ENCODE results near the gene R3HDM4. TPM values are rescaled to one million over a fixed set of nuclear protein-coding genes. Genes with fewer than 3 reads are reported as not detected.
"Not testable (repeated sequence)": the region's sequence is repeated elsewhere in the genome, so short reads cannot be mapped to it uniquely, and the experiment has no call there.

Gene R3HDM4
- total RNA-seq, 1 donor from 2014 or later: 57.9 TPM

- Mint-ChIP-seq H3K4me1 (ENCODE audit: low read depth, unreplicated experiment) (no peaks in the 10 kb centered on the region), H3K27ac (ENCODE audit: unreplicated experiment) (no peak overlapping the region), H3K36me3 (ENCODE audit: low read depth, unreplicated experiment) (no peaks in the 10 kb centered on the region), H3K9me3 (ENCODE audit: unreplicated experiment) (no peaks in the 10 kb centered on the region), H3K4me3 (ENCODE audit: unreplicated experiment) (no peak overlapping the region), H3K27me3 (ENCODE audit: low read depth, unreplicated experiment) (peaks cover 10% of the 10 kb centered on the region)
- Histone ChIP-seq H3K4me1 (ENCODE audit: insufficient read depth, low read length) (no peaks in the 10 kb centered on the region), H3K27ac (ENCODE audit: low read depth, low read length) (no peak overlapping the region), H2AFZ (ENCODE audit: low read depth, low read length) (peak overlapping the region; percentile 81), H3K9me3 (ENCODE audit: insufficient read depth, low read depth, low read length) (no peaks in the 10 kb centered on the region), H4K20me1 (ENCODE audit: insufficient read depth, low read length) (no peaks in the 10 kb centered on the region), H3K9ac (ENCODE audit: low read length) (no peak overlapping the region), H3K27me3 (ENCODE audit: insufficient read depth, low read length) (peaks cover 6% of the 10 kb centered on the region), H3K4me3 (ENCODE audit: insufficient read depth, low read depth, low read length) (no peak overlapping the region), H3K36me3 (ENCODE audit: insufficient read depth, low read length) (no peaks in the 10 kb centered on the region), H3K4me2 (ENCODE audit: low read length) (peak overlapping the region; percentile 10), H3K79me2 (ENCODE audit: insufficient read depth, low read length) (no peaks in the 10 kb centered on the region)
- FAIRE-seq (no peak), DNase-seq (ENCODE audit: low read depth) (no peak)
- TF ChIP-seq CTCF (IDR thresholded peaks at IDR 0.05; ENCODE audit: insufficient read depth, low read depth, low read length) (no peak), EZH2 (IDR thresholded peaks at IDR 0.05; ENCODE audit: insufficient read depth, low read length) (no peak)
Measured at GRCh38 chr19:850979-851335, 62.1 kb downstream of the R3HDM4 start.

GRCh38 chr19:850221-850978 lies 62.6 kb downstream of the R3HDM4 start:
- H3K4me3 Mint-ChIP-seq (ENCODE audit: unreplicated experiment): no peak overlapping the region
- no peak overlapping the region for H3K27ac Mint-ChIP-seq (ENCODE audit: unreplicated experiment)
- H3K27me3 Mint-ChIP-seq (ENCODE audit: low read depth, unreplicated experiment): peaks cover 14% of the 10 kb centered on the region
- peak overlapping the region; percentile 81 for H2AFZ ChIP-seq (ENCODE audit: low read depth, low read length)
- no peaks in the 10 kb centered on the region for H3K36me3 ChIP-seq (ENCODE audit: insufficient read depth, low read length)
- H3K36me3 Mint-ChIP-seq (ENCODE audit: low read depth, unreplicated experiment): no peaks in the 10 kb centered on the region
- H3K27me3 ChIP-seq (ENCODE audit: insufficient read depth, low read length): peaks cover 9% of the 10 kb centered on the region
- TF ChIP-seq EZH2 (IDR thresholded peaks at IDR 0.05; ENCODE audit: insufficient read depth, low read length): no peak
- TF ChIP-seq CTCF (IDR thresholded peaks at IDR 0.05; ENCODE audit: insufficient read depth, low read depth, low read length): no peak
- H3K9ac ChIP-seq (ENCODE audit: low read length): no peak overlapping the region
- H3K79me2 ChIP-seq (ENCODE audit: insufficient read depth, low read length): no peaks in the 10 kb centered on the region
- H3K4me3 ChIP-seq (ENCODE audit: insufficient read depth, low read depth, low read length): no peak overlapping the region
- DNase-seq (ENCODE audit: low read depth) (peak; percentile 40), FAIRE-seq (no peak)
- H3K4me1 ChIP-seq (ENCODE audit: insufficient read depth, low read length): no peaks in the 10 kb centered on the region
- H3K27ac ChIP-seq (ENCODE audit: low read depth, low read length): no peak overlapping the region
- H3K9me3 ChIP-seq (ENCODE audit: insufficient read depth, low read depth, low read length): no peaks in the 10 kb centered on the region
- H3K9me3 Mint-ChIP-seq (ENCODE audit: unreplicated experiment): no peaks in the 10 kb centered on the region
- H3K4me1 Mint-ChIP-seq (ENCODE audit: low read depth, unreplicated experiment): no peaks in the 10 kb centered on the region
- H4K20me1 ChIP-seq (ENCODE audit: insufficient read depth, low read length): no peaks in the 10 kb centered on the region
- H3K4me2 ChIP-seq (ENCODE audit: low read length): peak overlapping the region; percentile 10

GRCh38 chr19:849195-849594 lies 63.8 kb downstream of the R3HDM4 start:
- Mint-ChIP-seq H3K27me3 (ENCODE audit: low read depth, unreplicated experiment) (peaks cover 23% of the 10 kb centered on the region), H3K27ac (ENCODE audit: unreplicated experiment) (peak overlapping the region; percentile 26)
- H3K9me3 Mint-ChIP-seq (ENCODE audit: unreplicated experiment); DNase-seq (ENCODE audit: low read depth); FAIRE-seq; H3K36me3 ChIP-seq (ENCODE audit: insufficient read depth, low read length); H3K4me3 Mint-ChIP-seq (ENCODE audit: unreplicated experiment); H3K36me3 Mint-ChIP-seq (ENCODE audit: low read depth, unreplicated experiment); H3K4me1 ChIP-seq (ENCODE audit: insufficient read depth, low read length); H3K27ac ChIP-seq (ENCODE audit: low read depth, low read length); H2AFZ ChIP-seq (ENCODE audit: low read depth, low read length); H3K79me2 ChIP-seq (ENCODE audit: insufficient read depth, low read length); H3K9ac ChIP-seq (ENCODE audit: low read length); H3K4me3 ChIP-seq (ENCODE audit: insufficient read depth, low read depth, low read length); H3K9me3 ChIP-seq (ENCODE audit: insufficient read depth, low read depth, low read length); H3K4me2 ChIP-seq (ENCODE audit: low read length); H4K20me1 ChIP-seq (ENCODE audit: insufficient read depth, low read length); H3K4me1 Mint-ChIP-seq (ENCODE audit: low read depth, unreplicated experiment): not testable (repeated sequence)
- peaks cover 13% of the 10 kb centered on the region for H3K27me3 ChIP-seq (ENCODE audit: insufficient read depth, low read length)
